Activated CD4-positive, alpha-beta T cell treated with anti-CD3 and anti-CD28 coated beads, Interleukin-2, amount 50 U/mL, for 4 hours (primary cell): Measurements from ENCODE around the gene SI.
"Not testable (repeated sequence)": the region's sequence is repeated elsewhere in the genome, so short reads cannot be mapped to it uniquely, and the experiment has no call there.

Source experiments
- DNase-seq, 2 experiments: peaks; one replicate each; pipeline ENCODE4 v3.0.0-alpha.2; 2020

Gene SI

GRCh38 chr3:165078293-165078692, at the start of gene SI:
SI (minus strand) TSS chr3:165078496; CDS start chr3:165076012, 2,484 bp downstream.
- no peak for DNase-seq

DNA sequence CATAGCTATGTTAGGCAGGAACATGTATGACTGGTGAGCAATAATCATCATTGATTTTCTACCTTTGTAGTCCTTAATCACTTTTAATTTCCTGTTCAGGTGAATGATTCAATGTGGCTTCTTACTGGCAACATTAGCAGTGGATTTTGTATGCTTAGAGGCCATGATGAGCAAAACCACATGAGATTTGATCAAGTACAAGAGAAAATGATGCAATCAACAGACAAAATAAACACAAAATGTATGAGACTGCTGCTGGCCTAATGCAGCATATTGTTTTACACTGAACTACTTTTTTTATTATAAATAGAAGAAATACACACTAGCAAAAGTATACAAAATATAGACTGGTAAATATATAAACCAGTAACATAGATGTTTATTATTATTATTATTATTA, 47.5 kb upstream of the SI start:
- DNase-seq: no peak

- no peak for DNase-seq
Measured at GRCh38 chr3:165111401-165111800, 33.1 kb upstream of the SI start.

DNA sequence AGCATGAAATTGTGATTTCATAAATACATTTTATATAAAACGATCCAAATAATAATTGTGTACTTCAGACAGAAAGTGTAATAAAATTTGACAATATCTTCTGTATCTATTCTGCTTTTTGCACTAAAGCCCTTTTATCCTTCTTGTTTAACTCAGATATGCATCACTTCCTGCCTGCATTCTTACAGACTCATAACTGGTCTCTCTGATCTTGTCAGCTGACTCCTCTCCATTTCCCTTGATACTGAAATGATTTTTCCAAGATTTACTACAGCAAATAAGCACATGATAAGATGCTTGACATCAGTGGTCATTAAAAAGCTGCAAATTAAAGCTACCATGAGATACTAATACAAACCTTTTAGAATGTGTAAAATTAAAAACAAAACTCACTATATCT, 25.3 kb upstream of the SI start:
- no peak for DNase-seq

DNA sequence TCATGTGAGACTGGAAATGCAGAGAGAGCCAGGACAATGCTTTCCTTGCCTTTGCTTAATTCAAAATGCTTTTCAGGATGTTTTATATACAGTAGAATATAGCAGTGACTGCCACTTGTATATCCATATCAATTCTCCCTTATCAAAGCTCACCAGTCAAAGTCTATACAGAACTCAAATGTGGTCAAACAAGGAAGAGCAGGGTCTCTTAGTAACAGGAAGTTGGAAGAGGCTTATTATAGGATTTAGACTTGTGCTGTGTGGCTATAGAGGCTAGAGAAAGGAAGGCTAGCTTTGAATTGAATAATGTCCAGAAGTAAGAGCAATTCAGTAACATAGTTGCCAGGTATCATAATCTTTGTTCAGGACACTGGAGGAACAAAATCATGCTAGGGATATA, 4.4 kb upstream of the SI start:
- no peak for DNase-seq

DNA sequence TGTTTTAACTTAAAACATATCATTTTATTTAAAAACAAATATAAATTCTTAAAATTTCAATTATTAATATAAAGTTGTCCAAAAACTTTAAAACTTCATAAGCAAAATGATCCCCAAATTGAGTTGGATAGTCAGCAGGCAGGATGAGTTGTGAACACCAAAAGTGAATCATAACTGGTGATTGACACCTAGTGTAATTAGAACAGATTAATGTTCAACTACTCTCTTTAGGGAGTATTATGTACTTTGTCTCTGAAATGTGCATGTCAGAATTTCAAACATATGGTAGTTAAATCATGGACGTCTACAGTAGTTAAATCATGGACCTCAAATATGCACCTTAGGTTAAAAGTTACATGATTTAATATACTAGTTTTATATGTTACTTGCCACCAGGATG, 2.9 kb upstream of the SI start:
- no peak for DNase-seq

- DNase-seq: no peak
Measured at GRCh38 chr3:165075695-165076094, 2.6 kb downstream of the SI start.

DNA sequence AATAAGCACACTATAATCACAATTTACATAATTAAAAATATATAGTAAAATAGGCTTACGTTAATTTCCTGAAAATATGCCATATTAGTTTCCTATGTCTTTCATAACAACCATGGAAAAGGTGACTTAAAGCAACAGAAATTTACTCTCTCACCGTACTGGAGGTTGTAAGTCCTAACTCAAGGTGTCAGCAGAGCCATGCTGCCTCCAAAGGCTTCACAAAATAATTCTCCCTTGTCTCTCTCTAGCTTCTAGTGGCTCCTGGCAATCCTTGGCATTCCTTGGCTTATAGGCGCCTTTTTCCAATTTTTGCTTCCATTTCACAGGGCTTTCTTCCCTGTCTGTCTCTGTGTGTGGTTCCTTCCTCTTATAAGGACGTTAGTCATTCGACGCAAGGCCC, 7.6 kb downstream of the SI start:
- DNase-seq: no peak

DNA sequence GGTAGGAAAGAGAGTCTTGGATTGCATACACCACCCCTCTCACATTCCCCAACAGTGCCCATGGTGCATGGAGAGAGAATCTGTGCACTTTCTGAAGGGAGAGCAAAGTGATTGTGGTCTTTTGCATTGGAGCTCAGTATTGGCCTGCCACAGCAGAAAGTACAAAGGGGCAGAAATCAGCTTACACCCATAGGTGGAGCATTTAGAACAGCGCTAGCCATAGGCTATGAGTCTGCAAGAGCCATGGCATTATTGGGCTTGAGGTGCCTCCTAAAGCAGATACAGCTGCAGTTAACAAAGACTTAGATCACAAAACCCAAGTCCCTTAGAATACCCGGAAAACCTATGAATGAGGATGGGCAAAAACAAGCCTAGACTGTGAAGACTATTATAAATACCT, 21.8 kb downstream of the SI start:
- no peak for DNase-seq

- DNase-seq: no peak
Measured at GRCh38 chr3:165040186-165040585, 38.1 kb downstream of the SI start.

DNA sequence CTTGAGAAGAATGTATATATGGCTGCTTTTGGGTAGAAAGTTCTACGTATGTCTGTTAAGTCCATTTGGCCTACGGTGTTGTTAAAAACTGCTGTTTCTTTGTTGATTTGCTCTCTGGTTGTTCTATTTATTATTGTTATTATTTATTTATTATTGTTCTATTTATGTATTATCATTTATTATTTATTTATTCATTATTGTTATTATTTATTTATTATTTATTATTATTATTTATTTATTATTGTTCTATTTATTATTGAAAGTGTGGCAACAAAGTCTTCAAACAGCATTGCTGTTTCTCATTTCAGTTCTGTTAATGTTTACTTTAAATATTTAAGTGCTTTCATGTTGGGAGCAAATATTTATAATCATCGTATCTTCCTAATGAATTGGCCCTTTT, 66.7 kb downstream of the SI start:
- no peak for DNase-seq

DNA sequence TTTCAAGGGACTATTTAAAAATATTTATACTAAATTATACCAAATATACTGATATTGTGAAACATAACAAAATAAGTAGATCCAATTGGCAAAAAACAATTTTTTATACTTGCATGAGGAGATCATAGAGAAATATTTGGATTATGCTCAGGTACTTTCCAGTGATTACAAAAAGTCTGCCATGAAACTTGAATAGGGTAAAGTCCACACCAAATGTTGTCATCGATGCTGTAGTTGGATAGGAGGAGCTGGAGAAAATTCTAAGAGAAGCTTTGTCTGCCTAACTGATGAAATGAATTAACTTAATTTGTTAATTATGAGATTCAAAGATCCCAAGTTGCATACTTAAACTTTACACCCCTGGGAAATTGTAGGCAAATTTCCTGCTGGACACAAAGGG, 93.3 kb downstream of the SI start:
- no peak for DNase-seq

DNA sequence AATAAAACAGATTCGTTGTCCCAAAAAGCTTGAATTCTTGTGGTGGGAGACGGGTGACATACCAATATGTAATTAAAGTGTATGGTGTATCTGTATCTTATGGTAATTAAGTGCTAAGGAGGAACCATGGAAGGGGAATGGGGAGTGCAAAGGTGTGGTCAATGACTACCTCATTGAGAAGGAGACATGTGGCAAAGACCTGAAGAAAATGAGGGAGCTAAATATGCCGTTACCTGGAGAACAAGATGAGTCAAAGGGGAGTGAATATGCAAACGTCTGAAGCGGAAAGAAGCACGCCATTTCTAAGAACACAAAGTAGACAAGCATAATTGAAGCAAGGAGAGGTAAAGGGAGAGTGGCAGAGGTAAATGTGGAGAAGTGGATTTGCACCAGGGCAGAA, 115.7 kb downstream of the SI start:
- DNase-seq: no peak

DNA sequence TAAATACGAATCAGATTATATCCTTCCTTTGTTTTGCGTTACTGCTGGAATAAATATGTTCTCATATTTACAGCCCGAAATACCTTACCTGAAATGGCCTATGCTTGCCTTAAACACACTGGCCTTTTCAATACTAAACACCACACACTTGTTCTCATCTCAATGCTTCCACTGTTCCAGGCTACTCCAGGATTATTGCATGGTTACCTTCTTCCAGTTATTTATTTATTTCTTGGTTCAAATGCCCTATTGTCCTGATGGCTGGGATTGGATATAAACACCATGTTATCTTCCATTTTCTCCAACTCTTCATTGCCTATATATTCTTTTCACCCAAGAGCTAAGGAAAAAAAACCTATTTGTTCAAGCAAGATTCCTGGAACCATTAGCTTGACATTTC, 125.3 kb downstream of the SI start:
- DNase-seq: no peak

DNA sequence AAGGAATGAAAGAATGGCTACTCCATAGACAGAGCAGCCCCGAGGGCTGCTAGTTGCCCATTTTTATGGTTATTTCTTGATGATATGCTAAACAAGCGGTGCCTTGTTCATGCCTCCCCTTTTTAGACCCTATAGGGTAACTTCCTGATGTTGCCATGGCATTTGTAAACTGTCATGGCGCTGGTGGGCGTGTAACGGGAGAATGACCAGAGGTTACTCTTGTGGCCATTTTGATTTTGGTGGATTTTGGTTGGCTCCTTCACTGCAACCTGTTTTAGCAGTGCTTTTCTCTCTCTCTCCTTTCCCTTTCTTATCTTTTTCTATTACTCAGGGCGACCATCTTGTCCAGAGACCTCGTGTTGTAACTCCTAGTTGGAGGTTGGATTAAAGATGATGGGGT, 126.9 kb downstream of the SI start:
- DNase-seq: not testable (repeated sequence)

GRCh38 chr3:164940745-164941144, 137.6 kb downstream of the SI start:
- no peak for DNase-seq

- no peak for DNase-seq
Measured at GRCh38 chr3:164929642-164930041, 148.7 kb downstream of the SI start.
